PC-3 (cell line): Measurements from ENCODE around the gene NSMF. TPM values are rescaled to one million over a fixed set of nuclear protein-coding genes. Genes with fewer than 3 reads are reported as not detected.

Experiments used
- ATAC-seq: fragments of 200-7000 bp; cut with Tn5 transposase; 2 replicates; pipeline ENCODE4 v1.9.1; 2020; ENCODE audit warnings: mild to moderate bottlenecking, moderate library complexity
- BruUV-seq: library from RNA; stranded (reverse); fragments of 400-500 nt; replicated peaks from 2 replicates; lab custom pipeline; 2021; lab: Mats Ljungman, UMichigan
- CTCF ChIA-PET: fragments of 300-600 bp; sonication (Branson Sonifier 250); formaldehyde crosslinking; loops from one replicate; lab custom pipeline; 2022; ENCODE audit warnings: antibody characterized with exemption; lab: Charles Lee
- POLR2A ChIA-PET: fragments of 300-600 bp; sonication (Branson Sonifier 250); formaldehyde crosslinking; loops from one replicate; lab custom pipeline; 2022; ENCODE audit warnings: antibody characterized with exemption; ENCODE audit not compliant: unreplicated experiment; lab: Charles Lee
- DNase-seq: peaks from one replicate; pipeline ENCODE4 v3.0.0-alpha.2; 2015
- H2AFZ ChIP-seq: fragments of 300-600 bp; sonication (generic); 2 replicates; pipeline ENCODE4 v1.6.0; 2016; ENCODE audit warnings: antibody characterized with exemption, low read length
- H3F3A ChIP-seq: fragments of 300-600 bp; sonication (generic); one replicate; pipeline ENCODE4 v1.6.0; 2017; ENCODE audit warnings: antibody characterized with exemption, low read length, control low read depth, mild to moderate bottlenecking; ENCODE audit not compliant: unreplicated experiment
- H3K27ac ChIP-seq: fragments of 300-600 bp; sonication (generic); 2 replicates; pipeline ENCODE4 v1.5.1; 2016; ENCODE audit warnings: mild to moderate bottlenecking, low read length
- H3K27me3 ChIP-seq: fragments of 300-600 bp; sonication (generic); 2 replicates; pipeline ENCODE4 v1.6.1; 2016; ENCODE audit warnings: low read length, mixed read lengths
- H3K36me3 ChIP-seq: fragments of 300-600 bp; sonication (generic); 2 replicates; pipeline ENCODE4 v1.6.1; 2016; ENCODE audit warnings: low read depth, mixed run types, low read length, mixed read lengths
- H3K4me1 ChIP-seq: fragments of 300-600 bp; sonication (generic); 2 replicates; pipeline ENCODE4 v1.5.1; 2016; ENCODE audit warnings: low read length; ENCODE audit not compliant: insufficient read depth
- H3K4me2 ChIP-seq: fragments of 300-600 bp; sonication (generic); 2 replicates; pipeline ENCODE4 v1.6.0; 2016; ENCODE audit warnings: low read length
- H3K4me3 ChIP-seq: fragments of 300-600 bp; sonication (generic); 2 replicates; pipeline ENCODE4 v1.5.1; 2016; ENCODE audit warnings: mild to moderate bottlenecking, low read length, mixed read lengths
- H3K79me2 ChIP-seq: fragments of 300-600 bp; sonication (generic); 2 replicates; pipeline ENCODE4 v1.6.1; 2017; ENCODE audit warnings: low read length, mixed read lengths
- H3K9ac ChIP-seq: fragments of 300-600 bp; sonication (generic); 2 replicates; pipeline ENCODE4 v1.6.0; 2016; ENCODE audit warnings: mild to moderate bottlenecking, low read length
- H3K9me2 ChIP-seq: fragments of 300-600 bp; sonication (generic); replicated peaks from 2 replicates; pipeline ENCODE4 v1.6.1; 2016; ENCODE audit warnings: mixed run types, low read length, mixed read lengths
- H3K9me3 ChIP-seq: fragments of 300-600 bp; sonication (generic); 2 replicates; pipeline ENCODE4 v1.6.1; 2016; ENCODE audit warnings: low read length, mixed read lengths
- H4K20me1 ChIP-seq: fragments of 300-600 bp; sonication (generic); 2 replicates; pipeline ENCODE4 v1.6.1; 2016; ENCODE audit warnings: low read length, mixed read lengths
- EZH2 ChIP-seq: fragments of 300-600 bp; sonication (generic); IDR thresholded peaks from one replicate; pipeline ENCODE4 v1.6.1; 2017; ENCODE audit warnings: antibody characterized with exemption, mild to moderate bottlenecking, low read length; ENCODE audit not compliant: unreplicated experiment
- EZH2phosphoT487 ChIP-seq: fragments of 300-600 bp; sonication (generic); IDR thresholded peaks from 2 replicates; pipeline ENCODE4 v1.6.1; 2018; ENCODE audit warnings: mild to moderate bottlenecking, antibody characterized with exemption, low read length, borderline replicate concordance
- intact Hi-C: fragments of 100-400 bp; cut with micrococcal nuclease; formaldehyde crosslinking; loops from 2 replicates; pipeline ENCODE4 v1.9.0; 2023
- total RNA-seq: library from RNA; depleted of rRNA; stranded (reverse); fragments of >200 nt; gene quantifications from 2 replicates; pipeline ENCODE4 v1.2.3, GENCODE V29; 2014
- TF ChIP-seq, protein P1 (sequence below): fragments of 300-600 bp; sonication (generic); conservative IDR thresholded peaks from 2 replicates; pipeline ENCODE4 v1.5.1; 2017; ENCODE audit warnings: antibody characterized with exemption, low read depth, mild to moderate bottlenecking, low read length

The NSMF gene
- total RNA-seq, 1 experiment from 2014 or later: 30.8 TPM

DNA sequence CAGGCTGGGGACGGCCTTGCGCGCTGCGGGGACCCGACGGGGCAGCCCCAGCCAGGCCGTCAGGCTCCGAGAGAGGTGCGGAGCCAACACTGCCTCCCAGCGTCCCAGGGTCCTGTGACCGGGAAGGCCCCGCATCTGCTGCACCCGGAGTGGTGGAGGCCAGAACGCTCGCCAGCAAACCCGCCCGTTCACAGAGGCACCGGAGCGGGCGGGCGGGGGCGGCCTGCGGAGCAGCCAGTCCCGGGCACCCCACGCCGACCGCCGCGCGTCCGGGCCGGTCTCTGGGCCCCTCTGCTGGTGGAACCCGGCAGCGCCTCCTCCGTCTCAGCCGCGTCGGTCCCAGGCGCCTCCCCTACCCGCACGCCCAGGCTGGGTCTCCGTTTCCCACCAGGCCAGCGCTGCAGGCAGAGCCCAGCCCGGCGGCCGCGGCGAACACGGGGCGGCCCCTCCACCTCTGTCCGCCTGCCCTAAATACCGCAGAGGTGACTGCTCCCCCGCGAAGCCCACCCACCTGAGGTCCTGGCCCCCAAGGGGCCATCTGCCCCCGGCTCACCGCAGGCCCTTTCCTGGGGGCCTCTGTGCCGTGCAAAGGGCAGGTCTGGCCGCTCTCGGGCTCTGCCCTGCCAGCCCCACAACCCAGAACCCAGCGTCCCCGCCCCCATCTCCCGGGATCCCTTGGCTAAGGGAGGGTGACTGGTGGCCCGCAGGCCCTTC, 52.1 kb downstream of the NSMF start:
- Histone ChIP-seq H3K4me2 (peak overlapping the region; percentile 66), H3K4me1 (peaks cover 11% of the 10 kb centered on the region)
- POLR2A ChIA-PET: no interaction called here

DNA sequence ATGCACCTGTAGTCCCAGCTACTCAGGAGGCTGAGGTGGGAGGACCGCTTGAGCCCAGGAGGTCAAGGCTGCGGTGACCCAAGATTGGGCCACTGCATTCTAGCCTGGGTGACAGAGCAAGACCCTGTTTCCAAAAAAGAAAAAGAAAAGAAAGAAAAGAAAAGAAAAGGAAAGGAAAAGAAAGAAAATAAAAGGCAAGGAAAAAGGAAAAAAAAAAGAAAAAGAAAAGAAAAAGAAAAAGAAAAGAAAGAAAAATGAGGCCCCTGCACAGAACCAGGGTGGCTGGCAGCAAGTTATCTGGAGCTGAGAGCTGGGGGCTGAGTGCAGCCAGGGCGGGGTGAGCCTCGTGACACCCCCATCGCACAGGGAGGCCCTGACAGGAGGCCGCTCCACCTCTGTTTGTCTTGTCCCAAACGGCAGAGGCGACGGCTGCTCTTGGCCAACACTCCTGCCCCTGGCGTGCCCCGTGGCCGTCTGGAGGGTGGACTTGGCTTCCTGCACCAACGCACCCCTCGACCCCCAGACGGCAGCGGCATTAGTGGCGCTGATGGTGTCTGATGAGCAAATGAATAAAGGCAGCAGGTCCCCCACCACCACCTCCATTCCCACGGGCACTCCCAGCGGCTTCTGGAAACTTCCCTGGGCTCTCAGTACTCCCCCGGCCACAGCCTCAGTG, 52.9 kb downstream of the NSMF start:
- intact Hi-C loops: no loop called here
- Histone ChIP-seq H3F3A (no peaks in the 10 kb centered on the region), H3K27ac (no peak overlapping the region), H2AFZ (no peak overlapping the region), H3K79me2 (no peaks in the 10 kb centered on the region), H3K9me2 (no peaks in the 10 kb centered on the region), H3K27me3 (no peaks in the 10 kb centered on the region), H3K4me1 (peaks cover 5% of the 10 kb centered on the region; the same call in 1 of the 2 replicates), H3K9ac (no peak overlapping the region), H4K20me1 (no peaks in the 10 kb centered on the region), H3K4me2 (peak overlapping the region; percentile 66; the same call in 1 of the 2 replicates), H3K9me3 (no peaks in the 10 kb centered on the region), H3K4me3 (peak overlapping the region; percentile 50; the same call in 1 of the 2 replicates), H3K36me3 (no peaks in the 10 kb centered on the region)
- ATAC-seq: no peak
- BruUV-seq: no TSS peak
- ChIA-PET CTCF (no interaction called here), POLR2A (no interaction called here)
- no peak for DNase-seq
- TF ChIP-seq EZH2phosphoT487 (no peak), EZH2 (no peak)
- TF ChIP-seq, protein P1, sequence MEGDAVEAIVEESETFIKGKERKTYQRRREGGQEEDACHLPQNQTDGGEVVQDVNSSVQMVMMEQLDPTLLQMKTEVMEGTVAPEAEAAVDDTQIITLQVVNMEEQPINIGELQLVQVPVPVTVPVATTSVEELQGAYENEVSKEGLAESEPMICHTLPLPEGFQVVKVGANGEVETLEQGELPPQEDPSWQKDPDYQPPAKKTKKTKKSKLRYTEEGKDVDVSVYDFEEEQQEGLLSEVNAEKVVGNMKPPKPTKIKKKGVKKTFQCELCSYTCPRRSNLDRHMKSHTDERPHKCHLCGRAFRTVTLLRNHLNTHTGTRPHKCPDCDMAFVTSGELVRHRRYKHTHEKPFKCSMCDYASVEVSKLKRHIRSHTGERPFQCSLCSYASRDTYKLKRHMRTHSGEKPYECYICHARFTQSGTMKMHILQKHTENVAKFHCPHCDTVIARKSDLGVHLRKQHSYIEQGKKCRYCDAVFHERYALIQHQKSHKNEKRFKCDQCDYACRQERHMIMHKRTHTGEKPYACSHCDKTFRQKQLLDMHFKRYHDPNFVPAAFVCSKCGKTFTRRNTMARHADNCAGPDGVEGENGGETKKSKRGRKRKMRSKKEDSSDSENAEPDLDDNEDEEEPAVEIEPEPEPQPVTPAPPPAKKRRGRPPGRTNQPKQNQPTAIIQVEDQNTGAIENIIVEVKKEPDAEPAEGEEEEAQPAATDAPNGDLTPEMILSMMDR: no peak

More for the DNA sequence above, 52.1 kb downstream of the NSMF start:
- CTCF ChIA-PET: no interaction called here
- no peaks in the 10 kb centered on the region for H3K9me3 ChIP-seq
- H3K36me3 ChIP-seq: no peaks in the 10 kb centered on the region
- no peaks in the 10 kb centered on the region for H3F3A ChIP-seq
- no peaks in the 10 kb centered on the region for H3K79me2 ChIP-seq
- no peaks in the 10 kb centered on the region for H3K27me3 ChIP-seq
- H3K4me3 ChIP-seq: peak overlapping the region; percentile 50; the same call in 1 of the 2 replicates
- no peak overlapping the region for H3K9ac ChIP-seq
- ATAC-seq (peak; percentile 61), DNase-seq (peak; percentile 32)
- H4K20me1 ChIP-seq: no peaks in the 10 kb centered on the region
- intact Hi-C loops: no loop called here
- no TSS peak for BruUV-seq
- no peaks in the 10 kb centered on the region for H3K9me2 ChIP-seq
- no peak overlapping the region for H3K27ac ChIP-seq
- TF ChIP-seq, protein P1: peak; percentile 50
- TF ChIP-seq EZH2 (no peak), EZH2phosphoT487 (no peak)
- 0 out of 2 replicates have a peak overlapping the region, but pooled peaks have one; percentile 10 for H2AFZ ChIP-seq
